ENCODE data around the gene HBS1L. TPM values are rescaled to one million over a fixed set of nuclear protein-coding genes. Genes with fewer than 3 reads are reported as not detected.

The HBS1L gene
- 10 to 100 TPM; 39.2 to 54.8 (median 47.0) TPM for total RNA-seq

DNA sequence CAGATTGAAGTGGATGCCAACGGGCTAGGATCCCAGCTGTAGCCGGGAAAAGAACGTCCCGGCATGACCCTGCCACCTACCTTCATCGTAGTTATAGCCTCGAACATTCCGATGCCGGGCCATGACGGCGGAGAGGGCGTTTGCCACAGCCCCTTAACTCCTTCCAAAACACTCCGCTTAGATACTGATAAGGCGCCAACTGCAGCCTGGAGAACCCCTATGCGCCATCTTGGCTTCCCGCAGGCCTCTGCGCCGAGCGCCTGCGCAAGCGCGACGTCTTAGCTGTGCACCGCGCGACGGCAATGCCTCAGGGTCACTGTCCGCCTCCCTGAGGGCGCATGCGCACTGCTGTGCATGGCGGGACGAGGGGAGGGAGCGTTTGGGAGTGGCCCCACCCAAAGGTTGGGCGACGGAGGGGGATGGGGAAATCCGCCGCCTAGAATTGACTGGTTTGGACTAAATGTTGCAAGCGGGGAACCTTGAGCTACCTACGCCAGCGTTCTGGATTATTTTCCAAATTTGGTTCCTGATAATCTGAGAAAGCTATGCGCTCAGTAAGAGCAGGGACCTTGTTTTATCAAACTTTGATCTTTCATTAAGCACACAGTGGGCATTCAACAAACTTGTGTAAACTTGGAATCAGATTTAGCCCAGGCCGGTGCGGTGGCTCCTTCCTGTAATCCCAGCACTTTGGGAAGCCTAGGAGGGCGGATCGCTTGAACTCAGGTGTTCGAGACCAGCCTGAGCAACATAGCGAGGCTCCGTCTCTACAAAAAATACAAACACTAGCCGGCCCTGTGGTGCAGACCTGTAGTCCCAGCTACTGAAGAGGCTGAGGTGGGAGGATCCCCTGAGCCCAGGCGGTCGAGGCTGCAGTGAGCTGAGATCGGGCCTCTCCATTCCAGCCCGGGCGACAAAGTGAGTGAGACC lies at the start of gene HBS1L:
HBS1L (minus strand) TSS at position 254 of the 930 bp plus-strand sequence; CDS start at position 123, 131 bp downstream.
- ATAC-seq (ENCODE audit: low FRiP score) (peak; percentile 99), DNase-seq (ENCODE audit: low spot score) (peak; percentile 85)
- TF ChIP-seq, protein P1, sequence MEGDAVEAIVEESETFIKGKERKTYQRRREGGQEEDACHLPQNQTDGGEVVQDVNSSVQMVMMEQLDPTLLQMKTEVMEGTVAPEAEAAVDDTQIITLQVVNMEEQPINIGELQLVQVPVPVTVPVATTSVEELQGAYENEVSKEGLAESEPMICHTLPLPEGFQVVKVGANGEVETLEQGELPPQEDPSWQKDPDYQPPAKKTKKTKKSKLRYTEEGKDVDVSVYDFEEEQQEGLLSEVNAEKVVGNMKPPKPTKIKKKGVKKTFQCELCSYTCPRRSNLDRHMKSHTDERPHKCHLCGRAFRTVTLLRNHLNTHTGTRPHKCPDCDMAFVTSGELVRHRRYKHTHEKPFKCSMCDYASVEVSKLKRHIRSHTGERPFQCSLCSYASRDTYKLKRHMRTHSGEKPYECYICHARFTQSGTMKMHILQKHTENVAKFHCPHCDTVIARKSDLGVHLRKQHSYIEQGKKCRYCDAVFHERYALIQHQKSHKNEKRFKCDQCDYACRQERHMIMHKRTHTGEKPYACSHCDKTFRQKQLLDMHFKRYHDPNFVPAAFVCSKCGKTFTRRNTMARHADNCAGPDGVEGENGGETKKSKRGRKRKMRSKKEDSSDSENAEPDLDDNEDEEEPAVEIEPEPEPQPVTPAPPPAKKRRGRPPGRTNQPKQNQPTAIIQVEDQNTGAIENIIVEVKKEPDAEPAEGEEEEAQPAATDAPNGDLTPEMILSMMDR (IDR thresholded peaks at IDR 0.05): no peak

- TF ChIP-seq, protein P1 (IDR thresholded peaks at IDR 0.05): no peak
- ATAC-seq (ENCODE audit: low FRiP score): no peak
Observed at GRCh38 chr6:135104199-135104598, 49.6 kb upstream of the HBS1L start.

GRCh38 chr6:135102191-135102590 lies 47.6 kb upstream of the HBS1L start:
- no peak for ATAC-seq (ENCODE audit: low FRiP score)
- TF ChIP-seq, protein P1 (IDR thresholded peaks at IDR 0.05): no peak
- no peak for DNase-seq (ENCODE audit: low spot score)

More at GRCh38 chr6:135104199-135104598, 49.6 kb upstream of the HBS1L start:
- no peak for DNase-seq (ENCODE audit: low spot score)

DNA sequence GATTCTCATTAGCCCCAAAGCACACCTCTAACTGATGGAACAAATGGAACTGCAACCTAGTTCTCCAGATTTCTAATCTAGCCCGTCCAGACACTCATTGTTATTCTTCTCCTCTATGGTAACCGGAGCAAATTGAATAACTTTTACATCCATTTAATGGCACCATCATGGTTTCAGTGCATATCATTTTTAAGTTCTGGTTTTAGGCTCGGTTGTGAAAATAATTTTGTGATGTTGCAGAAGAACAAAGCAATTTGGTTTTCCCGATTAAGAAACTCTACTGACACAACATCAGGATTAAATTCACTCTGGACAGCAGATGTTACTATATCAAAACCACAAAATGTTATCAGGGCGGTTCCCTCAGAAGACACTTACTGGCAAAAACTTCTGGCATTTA lies 42.5 kb upstream of the HBS1L start:
- DNase-seq (ENCODE audit: low spot score) (no peak), ATAC-seq (ENCODE audit: low FRiP score) (no peak)

DNA sequence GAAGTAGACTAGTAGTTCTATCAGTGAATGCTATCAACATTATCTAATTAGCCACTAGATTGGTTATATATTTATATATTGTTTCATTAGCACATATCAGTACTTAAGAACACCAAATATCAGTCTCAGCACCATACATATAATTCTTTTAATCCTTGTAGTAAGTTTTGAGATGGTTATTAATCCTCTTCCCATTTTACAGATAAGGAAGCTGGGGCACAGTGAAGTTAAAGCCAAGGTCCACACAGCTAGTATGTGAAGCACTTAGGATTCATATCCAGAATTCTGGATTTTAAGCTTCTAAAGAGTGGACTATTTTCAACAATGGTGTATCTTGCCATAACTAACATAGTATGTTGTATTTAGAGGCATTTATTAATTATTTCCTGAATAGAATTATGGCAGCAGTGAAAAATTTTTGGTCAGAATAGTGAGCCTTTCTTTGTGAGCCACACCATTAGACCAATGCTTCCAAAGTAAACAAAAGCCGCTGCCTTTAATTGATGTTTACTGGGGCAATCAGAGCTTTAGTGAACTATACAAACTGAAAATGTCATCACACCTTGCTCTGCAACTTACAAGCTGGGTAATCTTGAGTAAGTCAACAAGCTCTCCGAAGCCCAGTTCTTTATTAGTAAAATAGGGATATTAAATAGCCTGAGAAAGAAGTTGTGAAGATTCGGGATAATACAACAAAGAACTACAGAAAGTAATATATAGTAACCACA lies 41.9 kb upstream of the HBS1L start:
- ATAC-seq (ENCODE audit: low FRiP score) (no peak), DNase-seq (ENCODE audit: low spot score) (no peak)
- TF ChIP-seq, protein P1 (IDR thresholded peaks at IDR 0.05): no peak

More for the DNA sequence above, 42.5 kb upstream of the HBS1L start:
- TF ChIP-seq, protein P1 (IDR thresholded peaks at IDR 0.05): no peak

DNA sequence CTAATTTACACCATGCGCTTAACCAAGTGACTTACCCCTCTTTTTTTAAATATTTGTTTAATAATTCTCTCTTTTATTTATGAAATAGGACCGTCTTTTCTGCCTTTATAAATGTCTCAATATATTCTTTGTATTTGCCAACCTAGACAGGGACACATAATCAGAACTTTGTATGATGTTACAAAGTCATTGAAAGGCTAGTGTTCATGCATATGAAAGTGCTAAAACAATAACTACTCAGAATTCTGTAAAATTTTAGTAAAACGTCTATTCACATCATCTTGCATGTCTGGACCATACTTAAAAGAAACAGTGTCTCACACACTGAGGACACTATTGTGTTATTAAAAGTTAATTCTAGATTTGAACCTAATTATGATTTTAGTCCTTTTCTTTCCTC lies 41.1 kb upstream of the HBS1L start:
- no peak for ATAC-seq (ENCODE audit: low FRiP score)
- TF ChIP-seq, protein P1 (IDR thresholded peaks at IDR 0.05): no peak

More for the DNA sequence above, 41.1 kb upstream of the HBS1L start:
- DNase-seq (ENCODE audit: low spot score): no peak
